ENCODE results near the gene RAPGEF6. TPM values are rescaled to one million over a fixed set of nuclear protein-coding genes. Genes with fewer than 3 reads are reported as not detected.

RAPGEF6 gene
- total and polyA plus RNA-seq, 4 experiments from 2014 or later: 18.0 to 121 (median 73.0) TPM

- intact Hi-C loops (cut with micrococcal nuclease): loop anchor here (1.0 to 10.0 kb wide), 7 partner anchors 35 to 1310 kb away; no protein-coding TSS in a partner anchor
- Histone ChIP-seq H3K4me1 (ENCODE audit: insufficient read depth, low read length) (peaks cover 37% of the 10 kb centered on the region), H3K9me3 (ENCODE audit: control insufficient read depth in 1 of 2, low read length in 2 of 2) (no peaks in the 10 kb centered on the region), H3K36me3 (ENCODE audit: insufficient read depth, low read length) (no peaks in the 10 kb centered on the region), H3K4me3 (ENCODE audit: low read length in 2 of 2) (no peak overlapping the region), H3K27me3 (ENCODE audit: insufficient read depth, low read length) (no peaks in the 10 kb centered on the region), H3K27ac (ENCODE audit: low read depth, low read length) (peak overlapping the region; percentile 45)
- ChIA-PET CTCF (ENCODE audit: partially characterized antibody) (interaction anchor here (0.8 to 4.3 kb wide), 9 partner anchors 34 to 644 kb away, joined by 3 to 37 read pairs (median 6); partner anchors contain the start of genes CDC42SE2 and HINT1), POLR2A (ENCODE audit: partially characterized antibody) (interaction anchor here (1.3 to 5.6 kb wide), 2 partner anchors 23 to 153 kb away, joined by 3 to 39 read pairs; partner anchors contain the start of gene CDC42SE2)
- peaks cover 14 to 41% of the 10 kb centered on the region in 2 donors for H3K36me3 Mint-ChIP-seq
- H3K27me3 Mint-ChIP-seq: no peaks in the 10 kb centered on the region
- H3K9me3 Mint-ChIP-seq: peaks cover 0 to 1% (median 0%) of the 10 kb centered on the region in 8 donors
- H3K4me3 Mint-ChIP-seq: peak overlapping the region in 7 of 8 donors; percentile 5 to 81 (median 60)
- peak; percentile 71 to 79 (median 77) for DNase-seq
- peak overlapping the region; percentile 68 to 92 (median 85) for H3K27ac Mint-ChIP-seq
- H3K4me1 Mint-ChIP-seq: peaks cover 35 to 56% (median 46%) of the 10 kb centered on the region in 4 donors
These were observed 217.7 kb downstream of the RAPGEF6 start for GRCh38 chr5:131417240-131417869.

- no peak for DNase-seq
- Mint-ChIP-seq H3K27ac (peak overlapping the region; percentile 36 to 92 (median 83)), H3K36me3 (peaks cover 10 to 35% of the 10 kb centered on the region in 2 donors), H3K4me3 (peak overlapping the region in 7 of 8 donors; percentile 2 to 81 (median 60)), H3K9me3 (peaks cover 0 to 1% (median 0%) of the 10 kb centered on the region in 8 donors), H3K27me3 (no peaks in the 10 kb centered on the region), H3K4me1 (peaks cover 35 to 56% (median 46%) of the 10 kb centered on the region in 4 donors)
- H3K36me3 ChIP-seq (ENCODE audit: insufficient read depth, low read length): no peaks in the 10 kb centered on the region
- H3K27ac ChIP-seq (ENCODE audit: low read depth, low read length): peak overlapping the region; percentile 45
- no peaks in the 10 kb centered on the region for H3K27me3 ChIP-seq (ENCODE audit: insufficient read depth, low read length)
- H3K9me3 ChIP-seq (ENCODE audit: control insufficient read depth in 1 of 2, low read length in 2 of 2): no peaks in the 10 kb centered on the region
- ChIA-PET POLR2A (ENCODE audit: partially characterized antibody) (interaction anchor here (1.6 to 5.6 kb wide), 3 partner anchors 22 to 253 kb away, joined by 10 to 39 read pairs (median 13); no protein-coding TSS in a partner anchor), CTCF (ENCODE audit: partially characterized antibody) (interaction anchor here (1.2 to 4.3 kb wide), 10 partner anchors 10 to 546 kb away, joined by 3 to 37 read pairs (median 10); partner anchors contain the start of genes CDC42SE2 and HINT1)
- no peak overlapping the region for H3K4me3 ChIP-seq (ENCODE audit: low read length in 2 of 2)
- H3K4me1 ChIP-seq (ENCODE audit: insufficient read depth, low read length): peaks cover 37% of the 10 kb centered on the region
- intact Hi-C loops (cut with micrococcal nuclease): loop anchor here (1.0 to 10.0 kb wide), 7 partner anchors 34 to 1309 kb away; no protein-coding TSS in a partner anchor
These were observed 218.3 kb downstream of the RAPGEF6 start for GRCh38 chr5:131416729-131417128.

GRCh38 chr5:131413605-131414559 is 221.1 kb downstream of the RAPGEF6 start:
- CTCF ChIA-PET (ENCODE audit: partially characterized antibody): interaction anchor here (0.7 to 4.3 kb wide), 10 partner anchors 17 to 543 kb away, joined by 3 to 37 read pairs (median 4); partner anchors contain the start of gene CDC42SE2
- H3K4me1 Mint-ChIP-seq: peaks cover 31 to 48% (median 42%) of the 10 kb centered on the region in 4 donors
- Histone ChIP-seq H3K27ac (ENCODE audit: low read depth, low read length) (peak overlapping the region; percentile 44), H3K4me3 (ENCODE audit: low read length in 2 of 2) (no peak overlapping the region), H3K36me3 (ENCODE audit: insufficient read depth, low read length) (peaks cover 3% of the 10 kb centered on the region), H3K9me3 (ENCODE audit: control insufficient read depth in 1 of 2, low read length in 2 of 2) (no peaks in the 10 kb centered on the region), H3K4me1 (ENCODE audit: insufficient read depth, low read length) (peaks cover 31% of the 10 kb centered on the region), H3K27me3 (ENCODE audit: insufficient read depth, low read length) (no peaks in the 10 kb centered on the region)
- peak in 3 of 5 donors; percentile 24 to 41 (median 24) for DNase-seq
- intact Hi-C loops (cut with micrococcal nuclease): loop anchor here (2.0 to 10.0 kb wide), 2 partner anchors 17 to 829 kb away; no protein-coding TSS in a partner anchor
- POLR2A ChIA-PET (ENCODE audit: partially characterized antibody): interaction anchor here (0.5 to 5.6 kb wide), 13 partner anchors 8 to 337 kb away, joined by 3 to 39 read pairs (median 4); partner anchors contain the start of gene CDC42SE2
- H3K27me3 Mint-ChIP-seq: no peaks in the 10 kb centered on the region
- H3K9me3 Mint-ChIP-seq: peaks cover 0 to 5% (median 0%) of the 10 kb centered on the region in 8 donors
- peak overlapping the region; percentile 76 to 95 (median 92) for H3K27ac Mint-ChIP-seq
- peak overlapping the region in 7 of 8 donors; percentile 35 to 85 (median 76) for H3K4me3 Mint-ChIP-seq
- H3K36me3 Mint-ChIP-seq: peaks cover 27 to 36% of the 10 kb centered on the region in 2 donors

- Histone ChIP-seq H3K4me1 (ENCODE audit: insufficient read depth, low read length) (no peaks in the 10 kb centered on the region), H3K27ac (ENCODE audit: low read depth, low read length) (no peak overlapping the region), H3K9me3 (ENCODE audit: control insufficient read depth in 1 of 2, low read length in 2 of 2) (peaks cover 0 to 6% of the 10 kb centered on the region in 2 donors), H3K36me3 (ENCODE audit: insufficient read depth, low read length) (peaks cover 19% of the 10 kb centered on the region), H3K27me3 (ENCODE audit: insufficient read depth, low read length) (no peaks in the 10 kb centered on the region), H3K4me3 (ENCODE audit: low read length in 2 of 2) (no peak overlapping the region)
- Mint-ChIP-seq H3K9me3 (peaks cover 0 to 16% (median 8%) of the 10 kb centered on the region in 8 donors), H3K27ac (peak overlapping the region in 6 of 7 donors; percentile 11 to 82 (median 47)), H3K36me3 (peaks cover 76 to 82% of the 10 kb centered on the region in 2 donors), H3K4me3 (no peak overlapping the region), H3K27me3 (no peaks in the 10 kb centered on the region), H3K4me1 (peaks cover 3 to 22% (median 12%) of the 10 kb centered on the region in 4 donors)
- no peak for DNase-seq
- ChIA-PET CTCF (ENCODE audit: partially characterized antibody) (interaction anchor here (1.1 to 1.4 kb wide), 2 partner anchors 25 to 46 kb away, joined by 3 read pairs; no protein-coding TSS in a partner anchor), POLR2A (ENCODE audit: partially characterized antibody) (interaction anchor here (0.6 to 2.9 kb wide), 4 partner anchors 8 to 25 kb away, joined by 4 to 13 read pairs (median 4); no protein-coding TSS in a partner anchor)
- intact Hi-C loops (cut with micrococcal nuclease): no loop called here
These were observed 227.9 kb downstream of the RAPGEF6 start for GRCh38 chr5:131406975-131407638.

GRCh38 chr5:131406076-131406475 is 229.0 kb downstream of the RAPGEF6 start:
- Mint-ChIP-seq H3K36me3 (peaks cover 80 to 82% of the 10 kb centered on the region in 2 donors), H3K4me1 (peaks cover 6 to 22% (median 14%) of the 10 kb centered on the region in 4 donors), H3K4me3 (peak overlapping the region in 1 of 8 donors; percentile 4), H3K27me3 (no peaks in the 10 kb centered on the region), H3K9me3 (peaks cover 0 to 24% (median 12%) of the 10 kb centered on the region in 8 donors), H3K27ac (peak overlapping the region; percentile 66 to 94 (median 72))
- H3K4me3 ChIP-seq (ENCODE audit: low read length in 2 of 2): no peak overlapping the region
- ChIA-PET POLR2A (ENCODE audit: partially characterized antibody) (interaction anchor here (0.6 to 2.9 kb wide), 7 partner anchors 9 to 143 kb away, joined by 3 to 13 read pairs (median 4); partner anchors contain the start of gene CDC42SE2), CTCF (ENCODE audit: partially characterized antibody) (interaction anchor here (0.7 to 1.8 kb wide), 3 partner anchors 12 to 1638 kb away, joined by 3 to 6 read pairs (median 3); no protein-coding TSS in a partner anchor)
- no peaks in the 10 kb centered on the region for H3K27me3 ChIP-seq (ENCODE audit: insufficient read depth, low read length)
- H3K4me1 ChIP-seq (ENCODE audit: insufficient read depth, low read length): no peaks in the 10 kb centered on the region
- intact Hi-C loops (cut with micrococcal nuclease): no loop called here
- peaks cover 22% of the 10 kb centered on the region for H3K36me3 ChIP-seq (ENCODE audit: insufficient read depth, low read length)
- peaks cover 0 to 6% of the 10 kb centered on the region in 2 donors for H3K9me3 ChIP-seq (ENCODE audit: control insufficient read depth in 1 of 2, low read length in 2 of 2)
- DNase-seq: no peak
- no peak overlapping the region for H3K27ac ChIP-seq (ENCODE audit: low read depth, low read length)

- peaks cover 81% of the 10 kb centered on the region in 2 donors for H3K36me3 Mint-ChIP-seq
- Histone ChIP-seq H3K27me3 (ENCODE audit: insufficient read depth, low read length) (no peaks in the 10 kb centered on the region), H3K4me1 (ENCODE audit: insufficient read depth, low read length) (no peaks in the 10 kb centered on the region), H3K36me3 (ENCODE audit: insufficient read depth, low read length) (peaks cover 22% of the 10 kb centered on the region), H3K27ac (ENCODE audit: low read depth, low read length) (no peak overlapping the region), H3K9me3 (ENCODE audit: control insufficient read depth in 1 of 2, low read length in 2 of 2) (peaks cover 0 to 6% of the 10 kb centered on the region in 2 donors), H3K4me3 (ENCODE audit: low read length in 2 of 2) (no peak overlapping the region)
- no peak for DNase-seq
- peaks cover 0 to 28% (median 14%) of the 10 kb centered on the region in 8 donors for H3K9me3 Mint-ChIP-seq
- POLR2A ChIA-PET (ENCODE audit: partially characterized antibody): interaction anchor here (0.8 to 2.9 kb wide), 7 partner anchors 9 to 153 kb away, joined by 3 to 13 read pairs (median 4); partner anchors contain the start of gene CDC42SE2
- CTCF ChIA-PET (ENCODE audit: partially characterized antibody): interaction anchor here (0.7 to 1.8 kb wide), 5 partner anchors 10 to 1638 kb away, joined by 3 to 6 read pairs (median 3); partner anchors contain the start of gene CDC42SE2
- peak overlapping the region in 1 of 8 donors; percentile 4 for H3K4me3 Mint-ChIP-seq
- H3K4me1 Mint-ChIP-seq: peaks cover 9 to 26% (median 14%) of the 10 kb centered on the region in 4 donors
- intact Hi-C loops (cut with micrococcal nuclease): no loop called here
- no peaks in the 10 kb centered on the region for H3K27me3 Mint-ChIP-seq
- H3K27ac Mint-ChIP-seq: peak overlapping the region; percentile 66 to 94 (median 72)
These were observed 229.4 kb downstream of the RAPGEF6 start for GRCh38 chr5:131405674-131406073.
